Sigmoid colon (tissue), 7 donors: ENCODE data around the gene CAD. TPM values are rescaled to one million over a fixed set of nuclear protein-coding genes. Genes with fewer than 3 reads are reported as not detected.

Source experiments
- DNase-seq: peaks from one replicate; pipeline ENCODE4 v3.0.0-alpha.2; 2019
- H3K27ac ChIP-seq, 4 donors: fragments of 200-600 bp; sonication (generic); one replicate each; pipeline ENCODE4 v1.5.1; 2016 to 2019; ENCODE audit warnings: mild to moderate bottlenecking in 1 of 4
- H3K27me3 ChIP-seq, 3 donors: fragments of 200-600 bp; sonication (generic); one replicate each; pipeline ENCODE4 v1.5.1; 2019; ENCODE audit warnings: mild to moderate bottlenecking in 1 of 3
- H3K36me3 ChIP-seq, 4 donors: fragments of 200-600 bp; sonication (generic); one replicate each; pipeline ENCODE4 v1.5.1; 2016 to 2019
- H3K4me1 ChIP-seq, 4 donors: fragments of 200-600 bp; sonication (generic); one replicate each; pipeline ENCODE4 v1.5.1; 2017 to 2019
- H3K4me3 ChIP-seq, 4 donors: fragments of 200-600 bp; sonication (generic); one replicate each; pipeline ENCODE4 v1.5.1; 2017 to 2019; ENCODE audit warnings: mild to moderate bottlenecking in 2 of 4, moderate library complexity in 1 of 4
- H3K9me3 ChIP-seq, 4 donors: fragments of 200-600 bp in 3 of 4; sonication (generic) in 3 of 4; one replicate each; pipeline versions ENCODE4 v1.5.1 to v1.6.1; 2013 to 2019
- EP300 ChIP-seq, 4 donors: sonication (generic); formaldehyde crosslinking; IDR thresholded peaks; one replicate each; pipeline ENCODE4 v1.6.1; 2017; ENCODE audit warnings: antibody characterized with exemption in 4 of 4
- POLR2A ChIP-seq, 2 donors: fragments of 450-650 bp; IDR thresholded peaks; one replicate each; pipeline ENCODE4 v1.6.1; 2016; ENCODE audit warnings: antibody characterized with exemption in 2 of 2, mild to moderate bottlenecking in 2 of 2, moderate library complexity in 2 of 2
- POLR2AphosphoS5 ChIP-seq, 4 donors: sonication (generic); formaldehyde crosslinking; IDR thresholded peaks; one replicate each; pipeline ENCODE4 v1.6.1; 2017; ENCODE audit warnings: antibody characterized with exemption in 4 of 4
- WGBS, 2 donors: extraction: QIAGEN DNeasy Blood & Tissue Kit; methylation state at CpG; one replicate each; pipeline ENCODE4 v1.1.7; 2013; 5-methylcytosine and 5-hydroxymethylcytosine counted together
- intact Hi-C: fragments of 100-400 bp; cut with DNase I; formaldehyde crosslinking; loops from one replicate; pipeline ENCODE4 v1.15.1; 2023
- polyA plus RNA-seq, 3 donors: library from polyadenylated mRNA; stranded (reverse); fragments of 200-250 nt; gene quantifications; one replicate each; pipeline ENCODE4 v1.2.3, GENCODE V29; 2013
- total RNA-seq, 4 donors: library from RNA; depleted of rRNA; stranded (reverse); fragments of >200 nt; gene quantifications; one replicate each; pipeline ENCODE4 v1.1.0, GENCODE V29; 2016
- TF ChIP-seq, protein P1 (sequence below), 4 experiments: fragments of 450-650 bp in 3 of 4; fragments of 200-600 bp in 1 of 4; IDR thresholded peaks; one replicate each; pipeline ENCODE4 v1.5.1; 2016 to 2019; ENCODE audit warnings: antibody characterized with exemption in 4 of 4, mild to moderate bottlenecking in 3 of 4, moderate library complexity in 2 of 4
- donor health status: healthy with polysubstance abuse.
- donor health status: Bipolar disorder and iron deficiency.
- donor health status: healthy.

The CAD gene
- total and polyA plus RNA-seq, 7 donors, result 1.8 to 27.4 (median 12.8) TPM

DNA sequence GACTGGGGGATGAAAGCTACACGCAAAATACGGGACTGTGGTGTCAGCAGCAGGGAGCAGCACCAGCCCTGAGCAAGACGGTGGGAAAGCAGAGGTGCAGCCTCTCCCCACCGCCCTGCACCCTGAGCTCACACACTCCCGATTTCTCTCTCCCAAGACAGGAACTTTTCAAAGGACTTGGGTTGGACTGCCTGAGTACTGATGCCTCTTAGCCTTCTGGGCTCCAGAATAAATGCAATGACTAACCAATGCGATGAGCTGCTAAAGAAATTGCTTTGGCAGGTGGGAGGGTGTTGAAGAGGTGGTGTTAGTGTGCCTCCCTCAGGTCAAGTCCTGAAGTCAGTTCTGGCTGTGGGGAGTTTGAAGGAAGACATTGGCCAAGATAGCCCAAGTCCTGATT is 74.7 kb downstream of the CAD start:
- Histone ChIP-seq H3K27me3 (peaks cover 0 to 16% (median 0%) of the 10 kb centered on the region in 3 donors), H3K4me1 (peaks cover 0 to 3% (median 0%) of the 10 kb centered on the region in 4 donors), H3K36me3 (no peaks in the 10 kb centered on the region), H3K9me3 (no peaks in the 10 kb centered on the region), H3K27ac (no peak overlapping the region), H3K4me3 (no peak overlapping the region)
- no peak for DNase-seq
- no peak for TF ChIP-seq EP300 (IDR thresholded peaks at IDR 0.05)
- TF ChIP-seq, protein P1, sequence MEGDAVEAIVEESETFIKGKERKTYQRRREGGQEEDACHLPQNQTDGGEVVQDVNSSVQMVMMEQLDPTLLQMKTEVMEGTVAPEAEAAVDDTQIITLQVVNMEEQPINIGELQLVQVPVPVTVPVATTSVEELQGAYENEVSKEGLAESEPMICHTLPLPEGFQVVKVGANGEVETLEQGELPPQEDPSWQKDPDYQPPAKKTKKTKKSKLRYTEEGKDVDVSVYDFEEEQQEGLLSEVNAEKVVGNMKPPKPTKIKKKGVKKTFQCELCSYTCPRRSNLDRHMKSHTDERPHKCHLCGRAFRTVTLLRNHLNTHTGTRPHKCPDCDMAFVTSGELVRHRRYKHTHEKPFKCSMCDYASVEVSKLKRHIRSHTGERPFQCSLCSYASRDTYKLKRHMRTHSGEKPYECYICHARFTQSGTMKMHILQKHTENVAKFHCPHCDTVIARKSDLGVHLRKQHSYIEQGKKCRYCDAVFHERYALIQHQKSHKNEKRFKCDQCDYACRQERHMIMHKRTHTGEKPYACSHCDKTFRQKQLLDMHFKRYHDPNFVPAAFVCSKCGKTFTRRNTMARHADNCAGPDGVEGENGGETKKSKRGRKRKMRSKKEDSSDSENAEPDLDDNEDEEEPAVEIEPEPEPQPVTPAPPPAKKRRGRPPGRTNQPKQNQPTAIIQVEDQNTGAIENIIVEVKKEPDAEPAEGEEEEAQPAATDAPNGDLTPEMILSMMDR (IDR thresholded peaks at IDR 0.05), result no peak
- TF ChIP-seq POLR2AphosphoS5 (IDR thresholded peaks at IDR 0.05), result no peak
- TF ChIP-seq POLR2A (IDR thresholded peaks at IDR 0.05), result no peak
- 66 to 70% methylated on average over 6 of the region's 6 CpGs for WGBS, 2 donors
- intact Hi-C loops, result no loop called here

Other genes with a start within 250 kb of the CAD start
- gene MAPRE3, start 246.7 kb upstream of the CAD start, total RNA-seq, result 10 to 100 TPM in 1 of 4 donors, 1 to 10 TPM in 3; 5.1 to 27.4 (median 8.9) TPM
- gene MAPRE3, start 246.7 kb upstream of the CAD start, polyA plus RNA-seq, result 10 to 100 TPM; 15.6 to 73.3 (median 32.1) TPM
- gene TMEM214, start 184.4 kb upstream of the CAD start, total RNA-seq, result 10 to 100 TPM; 26.4 to 39.4 (median 35.0) TPM
- gene TMEM214, start 184.4 kb upstream of the CAD start, polyA plus RNA-seq, result 10 to 100 TPM; 16.0 to 65.7 (median 16.2) TPM
- 10 to 100 TPM; 16.8 to 23.3 (median 18.1) TPM for gene AGBL5, start 165.7 kb upstream of the CAD start, total RNA-seq
- gene AGBL5, start 165.7 kb upstream of the CAD start, polyA plus RNA-seq, result 10 to 100 TPM; 12.4 to 16.2 (median 13.4) TPM
- gene OST4, start 145.7 kb upstream of the CAD start, total RNA-seq, result 100 to 1,000 TPM; 244 to 428 (median 382) TPM
- 100 to 1,000 TPM; 366 to 688 (median 635) TPM for gene OST4, start 145.7 kb upstream of the CAD start, polyA plus RNA-seq
- gene EMILIN1, start 138.8 kb upstream of the CAD start, total RNA-seq, result 100 to 1,000 TPM; 156 to 350 (median 279) TPM
- 10 to 100 TPM in 1 of 3 donors, 1 to 10 TPM in 2; 4.8 to 50.9 (median 5.3) TPM for gene EMILIN1, start 138.8 kb upstream of the CAD start, polyA plus RNA-seq
- 1 to 10 TPM; 1.6 to 5.3 (median 3.8) TPM for gene KHK, start 130.6 kb upstream of the CAD start, total RNA-seq
- 10 to 100 TPM in 1 of 3 donors, 1 to 10 TPM in 2; 2.4 to 12.7 (median 6.7) TPM for gene KHK, start 130.6 kb upstream of the CAD start, polyA plus RNA-seq
- gene CGREF1, start 98.2 kb upstream of the CAD start, total RNA-seq, result 1 to 10 TPM in 2 of 4 donors, under 1 TPM in 2; 0.68 to 1.4 (median 0.97) TPM
- 1 to 10 TPM in 1 of 3 donors, not detected in 2; 2.6 TPM for gene CGREF1, start 98.2 kb upstream of the CAD start, polyA plus RNA-seq
- gene ABHD1, start 93.6 kb upstream of the CAD start, total RNA-seq, result not detected
- under 1 TPM in 1 of 3 donors, not detected in 2; 0.15 TPM for gene ABHD1, start 93.6 kb upstream of the CAD start, polyA plus RNA-seq
- 10 to 100 TPM; 47.6 to 58.5 (median 51.6) TPM for gene PREB, start 82.7 kb upstream of the CAD start, total RNA-seq
- gene PREB, start 82.7 kb upstream of the CAD start, polyA plus RNA-seq, result 10 to 100 TPM; 28.2 to 50.1 (median 41.8) TPM
- not detected for gene PRR30, start 78.0 kb upstream of the CAD start, total RNA-seq
- not detected for gene PRR30, start 78.0 kb upstream of the CAD start, polyA plus RNA-seq
- not detected for gene TCF23, start 68.4 kb upstream of the CAD start, total RNA-seq
- under 1 TPM in 1 of 3 donors, not detected in 2; 0.03 TPM for gene TCF23, start 68.4 kb upstream of the CAD start, polyA plus RNA-seq
- gene ATRAID, start 5.3 kb upstream of the CAD start, total RNA-seq, result 100 to 1,000 TPM; 128 to 226 (median 159) TPM
- gene ATRAID, start 5.3 kb upstream of the CAD start, polyA plus RNA-seq, result 10 to 100 TPM; 58.5 to 99.7 (median 73.9) TPM
- 10 to 100 TPM in 3 of 4 donors, 1 to 10 TPM in 1; 7.2 to 15.5 (median 12.9) TPM for gene SLC5A6, start 5.1 kb upstream of the CAD start, total RNA-seq
- gene SLC5A6, start 5.1 kb upstream of the CAD start, polyA plus RNA-seq, result 10 to 100 TPM in 1 of 3 donors, 1 to 10 TPM in 2; 2.4 to 26.7 (median 3.5) TPM
- gene SLC30A3, start 45.7 kb downstream of the CAD start, total RNA-seq, result 1 to 10 TPM in 1 of 4 donors, under 1 TPM in 2, not detected in 1; 0.28 to 1.1 (median 0.68) TPM
- gene SLC30A3, start 45.7 kb downstream of the CAD start, polyA plus RNA-seq, result under 1 TPM in 2 of 3 donors, not detected in 1; 0.10 to 0.60 TPM
- gene DNAJC5G, start 58.1 kb downstream of the CAD start, total RNA-seq, result 1 to 10 TPM in 1 of 4 donors, under 1 TPM in 1, not detected in 2; 0.71 to 1.7 TPM
- gene DNAJC5G, start 58.1 kb downstream of the CAD start, polyA plus RNA-seq, result not detected
- gene TRIM54, start 65.1 kb downstream of the CAD start, total RNA-seq, result under 1 TPM in 1 of 4 donors, not detected in 3; 0.41 TPM
- gene TRIM54, start 65.1 kb downstream of the CAD start, polyA plus RNA-seq, result under 1 TPM in 2 of 3 donors, not detected in 1; 0.16 to 0.46 TPM
- 1 to 10 TPM in 3 of 4 donors, under 1 TPM in 1; 0.71 to 6.5 (median 2.8) TPM for gene UCN, start 91.1 kb downstream of the CAD start, total RNA-seq
- gene UCN, start 91.1 kb downstream of the CAD start, polyA plus RNA-seq, result under 1 TPM in 1 of 3 donors, not detected in 2; 0.89 TPM
- gene MPV17, start 105.7 kb downstream of the CAD start, total RNA-seq, result 10 to 100 TPM; 48.1 to 68.6 (median 61.1) TPM
- 10 to 100 TPM; 22.2 to 61.8 (median 28.7) TPM for gene MPV17, start 105.7 kb downstream of the CAD start, polyA plus RNA-seq
- 10 to 100 TPM; 23.3 to 46.5 (median 28.9) TPM for gene GTF3C2, start 139.4 kb downstream of the CAD start, total RNA-seq
- 10 to 100 TPM; 28.8 to 33.4 (median 31.9) TPM for gene GTF3C2, start 139.4 kb downstream of the CAD start, polyA plus RNA-seq
- 10 to 100 TPM; 41.5 to 64.2 (median 54.8) TPM for gene EIF2B4, start 153.0 kb downstream of the CAD start, total RNA-seq
- 10 to 100 TPM; 26.4 to 31.4 (median 28.0) TPM for gene EIF2B4, start 153.0 kb downstream of the CAD start, polyA plus RNA-seq
- 100 to 1,000 TPM in 1 of 4 donors, 10 to 100 TPM in 3; 71.2 to 102 (median 98.1) TPM for gene SNX17, start 153.2 kb downstream of the CAD start, total RNA-seq
- gene SNX17, start 153.2 kb downstream of the CAD start, polyA plus RNA-seq, result 10 to 100 TPM; 70.5 to 92.4 (median 78.1) TPM
- gene ZNF513, start 163.4 kb downstream of the CAD start, total RNA-seq, result 1 to 10 TPM; 5.0 to 8.7 (median 7.2) TPM
- 10 to 100 TPM; 15.7 to 27.5 (median 20.4) TPM for gene ZNF513, start 163.4 kb downstream of the CAD start, polyA plus RNA-seq
- 10 to 100 TPM; 40.8 to 48.3 (median 44.5) TPM for gene PPM1G, start 192.2 kb downstream of the CAD start, total RNA-seq
- 10 to 100 TPM; 42.0 to 93.4 (median 47.4) TPM for gene PPM1G, start 192.2 kb downstream of the CAD start, polyA plus RNA-seq
- gene NRBP1, start 211.3 kb downstream of the CAD start, total RNA-seq, result 10 to 100 TPM; 78.5 to 93.5 (median 86.4) TPM
- gene NRBP1, start 211.3 kb downstream of the CAD start, polyA plus RNA-seq, result 10 to 100 TPM; 60.8 to 72.8 (median 72.7) TPM
- gene KRTCAP3, start 225.0 kb downstream of the CAD start, total RNA-seq, result under 1 TPM in 1 of 4 donors, not detected in 3; 0.54 TPM
- gene KRTCAP3, start 225.0 kb downstream of the CAD start, polyA plus RNA-seq, result 10 to 100 TPM; 33.0 to 93.5 (median 46.5) TPM